B cell (primary cell): ENCODE data around the gene POU2F3. TPM values are rescaled to one million over a fixed set of nuclear protein-coding genes. Genes with fewer than 3 reads are reported as not detected.

ENCODE experiments used
- ATAC-seq: fragments of 200-7000 bp; cut with Tn5 transposase; one replicate; pipeline ENCODE4 v1.10.0; 2021; ENCODE audit warnings: low read depth, mild to moderate bottlenecking, moderate number of reproducible peaks, moderate library complexity
- CTCF ChIA-PET: fragments of 350-600 bp; sonication (Branson Sonifier 250); formaldehyde crosslinking; loops from one replicate; lab custom pipeline; 2021; ENCODE audit warnings: antibody characterized with exemption, inconsistent platforms; lab: Charles Lee
- POLR2A ChIA-PET: fragments of 350-600 bp; sonication (Branson Sonifier 250); formaldehyde crosslinking; loops from one replicate; lab custom pipeline; 2021; ENCODE audit warnings: antibody characterized with exemption; lab: Charles Lee
- DNase-seq: peaks from one replicate; pipeline ENCODE4 v3.0.0; 2013
- H2AFZ ChIP-seq: 2 replicates; pipeline ENCODE4 v1.6.1; 2012; ENCODE audit warnings: mild to moderate bottlenecking, low read depth, low read length; ENCODE audit not compliant: insufficient read depth, poor library complexity, severe bottlenecking
- H3K27ac ChIP-seq, 2 donors: 1 replicate in 1 of 2; 2 replicates in 1 of 2; pipeline ENCODE4 v1.5.1; 2012 to 2013; ENCODE audit warnings: low read length in 2 of 2, mild to moderate bottlenecking in 2 of 2, moderate library complexity in 1 of 2
- H3K27me3 ChIP-seq, 4 experiments: fragments of 200-600 bp in 1 of 4; sonication (generic) in 1 of 4; replicated peaks in 1 of 4; 1 replicate in 2 of 4; 2 replicates in 2 of 4; pipeline versions ENCODE4 v1.6.1 to v1.7.0; 2013 to 2016; ENCODE audit warnings: low read length in 3 of 4, mild to moderate bottlenecking in 2 of 4, mixed read lengths in 1 of 4, moderate library complexity in 1 of 4; ENCODE audit not compliant: insufficient read depth in 4 of 4, control insufficient read depth in 3 of 4; ENCODE audit errors: control extremely low read depth in 1 of 4
- H3K36me3 ChIP-seq, 2 experiments: replicated peaks in 1 of 2; 1 replicate in 1 of 2; 2 replicates in 1 of 2; pipeline versions ENCODE4 v1.6.1 to v1.7.1; 2013; ENCODE audit warnings: low read length in 1 of 2; ENCODE audit not compliant: insufficient read depth in 2 of 2, control insufficient read depth in 1 of 2; ENCODE audit errors: control extremely low read depth in 1 of 2, extremely low read depth in 1 of 2
- H3K4me1 ChIP-seq, 2 donors: fragments of 200-600 bp in 1 of 2; sonication (generic) in 1 of 2; 1 replicate in 1 of 2; 2 replicates in 1 of 2; pipeline versions ENCODE4 v1.5.1 to v1.6.1; 2013 to 2017; ENCODE audit warnings: low read length in 2 of 2; ENCODE audit not compliant: control insufficient read depth in 2 of 2, insufficient read depth in 2 of 2
- H3K4me2 ChIP-seq: replicated peaks from 2 replicates; pipeline ENCODE3; 2012; ENCODE audit warnings: mild to moderate bottlenecking, low read depth, low read length; ENCODE audit not compliant: poor library complexity, severe bottlenecking
- H3K4me3 ChIP-seq, 5 experiments: fragments of 200-600 bp in 1 of 5; sonication (generic) in 1 of 5; 1 replicate in 3 of 5; 2 replicates in 2 of 5; pipeline versions ENCODE4 v1.5.1 to v1.7.0; 2011 to 2016; ENCODE audit warnings: low read length in 4 of 5, mild to moderate bottlenecking in 4 of 5, low read depth in 2 of 5, control low read depth in 1 of 5, moderate library complexity in 1 of 5; ENCODE audit not compliant: insufficient read depth in 1 of 5; ENCODE audit errors: control extremely low read depth in 1 of 5, extremely low read depth in 1 of 5
- H3K79me2 ChIP-seq: fragments of 200-600 bp; sonication (generic); one replicate; pipeline ENCODE4 v1.6.0; 2016; ENCODE audit warnings: low read length; ENCODE audit not compliant: control insufficient read depth, insufficient read depth
- H3K9ac ChIP-seq: fragments of 200-600 bp; sonication (generic); 2 replicates; pipeline ENCODE4 v1.6.1; 2017; ENCODE audit warnings: mild to moderate bottlenecking, low read length, moderate library complexity
- H3K9me3 ChIP-seq, 3 donors: one replicate each; pipeline versions ENCODE4 v1.6.1 to v1.7.1; 2013; ENCODE audit warnings: low read length in 2 of 3; ENCODE audit not compliant: control insufficient read depth in 2 of 3, insufficient read depth in 1 of 3; ENCODE audit errors: control extremely low read depth in 1 of 3
- H4K20me1 ChIP-seq: 2 replicates; pipeline ENCODE4 v1.6.0; 2012; ENCODE audit warnings: mild to moderate bottlenecking, low read length; ENCODE audit not compliant: insufficient read depth, control insufficient read depth, poor library complexity, severe bottlenecking
- H3K27ac Mint-ChIP-seq: one replicate; pipeline ENCODE4 v1.8.0; 2021; ENCODE audit warnings: mixed read lengths
- H3K27me3 Mint-ChIP-seq: one replicate; pipeline ENCODE4 v1.8.0; 2021; ENCODE audit warnings: mixed read lengths
- H3K4me1 Mint-ChIP-seq: one replicate; pipeline ENCODE4 v1.8.0; 2021; ENCODE audit warnings: mixed read lengths
- H3K4me3 Mint-ChIP-seq: one replicate; pipeline ENCODE4 v1.8.0; 2021; ENCODE audit warnings: mixed read lengths
- H3K9me3 Mint-ChIP-seq: one replicate; pipeline ENCODE4 v1.8.0; 2022; ENCODE audit warnings: mixed read lengths; ENCODE audit not compliant: insufficient read depth
- EZH2 ChIP-seq: IDR thresholded peaks from 2 replicates; pipeline ENCODE4 v1.6.1; 2012; ENCODE audit warnings: borderline replicate concordance, low read depth, mild to moderate bottlenecking, moderate library complexity, low read length; ENCODE audit not compliant: insufficient read depth, poor library complexity, severe bottlenecking
- WGBS: methylation state at CpG from one replicate; pipeline ENCODE4 v1.1.5; 2013; ENCODE audit warnings: missing lambda C conversion rate; ENCODE audit not compliant: insufficient coverage; 5-methylcytosine and 5-hydroxymethylcytosine counted together
- intact Hi-C: fragments of 100-400 bp; cut with micrococcal nuclease; formaldehyde crosslinking; loops from one replicate; pipeline ENCODE4 v1.10.0; 2022
- polyA plus RNA-seq: library from polyadenylated mRNA; depleted of rRNA; stranded (reverse); fragments of >200 nt; gene quantifications from 2 replicates; pipeline ENCODE4 v1.2.3, GENCODE V29; 2012
- total RNA-seq, 2 donors: library from RNA; stranded (reverse); fragments of 120-200 nt in 1 of 2; gene quantifications; 1 replicate in 1 of 2; 2 replicates in 1 of 2; pipeline versions ENCODE4 v1.2.3 to v1.2.4, GENCODE V29; 2013 to 2022
- TF ChIP-seq, protein P1 (sequence below): fragments of 200-600 bp; IDR thresholded peaks from one replicate; pipeline ENCODE4 v1.8.0; 2022; ENCODE audit warnings: antibody characterized with exemption, mild to moderate bottlenecking

The POU2F3 gene
- total and polyA plus RNA-seq, 2 donors (not counting 1 experiment from before 2014, with no cell fraction given), result not detected

DNA sequence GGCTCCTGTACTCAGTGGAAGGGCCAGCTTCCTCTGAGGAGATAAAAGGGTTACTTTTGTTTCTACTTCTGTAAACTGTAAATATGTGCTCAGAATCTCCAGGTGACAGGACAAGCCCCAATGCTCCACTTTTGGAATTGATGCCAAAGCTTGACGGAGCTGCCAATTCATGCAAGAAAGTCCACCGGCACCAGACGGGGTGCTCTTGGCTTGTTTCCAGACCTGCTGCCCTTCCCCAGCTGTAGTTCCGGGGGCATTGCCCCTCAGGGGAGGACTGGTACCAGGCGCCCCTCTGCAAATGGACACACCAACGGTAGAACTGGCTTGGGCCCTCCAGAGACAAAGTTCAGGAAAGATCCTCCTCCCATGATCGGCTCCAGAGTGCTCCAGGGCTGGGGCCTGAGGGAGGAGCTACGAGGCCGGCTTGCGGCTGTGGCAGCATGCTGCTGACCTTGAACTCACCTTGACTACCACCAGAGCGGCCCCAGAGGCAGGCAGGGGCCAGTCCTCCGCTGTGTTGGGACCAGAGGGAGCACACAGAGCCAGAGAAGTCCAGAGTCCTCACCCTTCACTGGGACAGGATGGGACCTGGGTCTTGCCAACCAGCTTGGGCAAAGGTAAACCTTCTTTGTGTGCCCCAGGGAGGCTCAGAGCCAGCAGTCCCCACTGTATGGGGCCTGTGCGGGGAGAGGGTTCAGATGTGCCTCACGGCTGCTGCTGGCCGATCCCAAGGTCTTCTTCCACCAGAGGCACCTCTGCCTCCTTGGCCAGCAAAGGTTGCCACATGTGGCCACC lies 46.9 kb upstream of the POU2F3 start:
- Histone ChIP-seq H3K27ac (no peak overlapping the region), H3K9ac (no peak overlapping the region), H3K36me3 (no peaks in the 10 kb centered on the region), H3K27me3 (peaks cover 0 to 8% (median 0%) of the 10 kb centered on the region in 4 experiments), H3K9me3 (no peaks in the 10 kb centered on the region), H3K4me1 (no peaks in the 10 kb centered on the region), H2AFZ (no peak overlapping the region), H3K4me2 (no peak overlapping the region), H3K4me3 (no peak overlapping the region), H3K79me2 (no peaks in the 10 kb centered on the region), H4K20me1 (no peaks in the 10 kb centered on the region)
- POLR2A ChIA-PET, result no interaction called here
- H3K27me3 Mint-ChIP-seq, result peaks cover 19% of the 10 kb centered on the region
- 95% methylated on average over 15 of the region's 15 CpGs for WGBS
- H3K9me3 Mint-ChIP-seq, result no peaks in the 10 kb centered on the region
- no peaks in the 10 kb centered on the region for H3K4me1 Mint-ChIP-seq
- DNase-seq (no peak), ATAC-seq (no peak)
- intact Hi-C loops, result no loop called here
- no peak overlapping the region for H3K27ac Mint-ChIP-seq
- CTCF ChIA-PET, result no interaction called here
- no peak for TF ChIP-seq EZH2
- TF ChIP-seq, protein P1, sequence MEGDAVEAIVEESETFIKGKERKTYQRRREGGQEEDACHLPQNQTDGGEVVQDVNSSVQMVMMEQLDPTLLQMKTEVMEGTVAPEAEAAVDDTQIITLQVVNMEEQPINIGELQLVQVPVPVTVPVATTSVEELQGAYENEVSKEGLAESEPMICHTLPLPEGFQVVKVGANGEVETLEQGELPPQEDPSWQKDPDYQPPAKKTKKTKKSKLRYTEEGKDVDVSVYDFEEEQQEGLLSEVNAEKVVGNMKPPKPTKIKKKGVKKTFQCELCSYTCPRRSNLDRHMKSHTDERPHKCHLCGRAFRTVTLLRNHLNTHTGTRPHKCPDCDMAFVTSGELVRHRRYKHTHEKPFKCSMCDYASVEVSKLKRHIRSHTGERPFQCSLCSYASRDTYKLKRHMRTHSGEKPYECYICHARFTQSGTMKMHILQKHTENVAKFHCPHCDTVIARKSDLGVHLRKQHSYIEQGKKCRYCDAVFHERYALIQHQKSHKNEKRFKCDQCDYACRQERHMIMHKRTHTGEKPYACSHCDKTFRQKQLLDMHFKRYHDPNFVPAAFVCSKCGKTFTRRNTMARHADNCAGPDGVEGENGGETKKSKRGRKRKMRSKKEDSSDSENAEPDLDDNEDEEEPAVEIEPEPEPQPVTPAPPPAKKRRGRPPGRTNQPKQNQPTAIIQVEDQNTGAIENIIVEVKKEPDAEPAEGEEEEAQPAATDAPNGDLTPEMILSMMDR, result no peak
- no peak overlapping the region for H3K4me3 Mint-ChIP-seq

DNA sequence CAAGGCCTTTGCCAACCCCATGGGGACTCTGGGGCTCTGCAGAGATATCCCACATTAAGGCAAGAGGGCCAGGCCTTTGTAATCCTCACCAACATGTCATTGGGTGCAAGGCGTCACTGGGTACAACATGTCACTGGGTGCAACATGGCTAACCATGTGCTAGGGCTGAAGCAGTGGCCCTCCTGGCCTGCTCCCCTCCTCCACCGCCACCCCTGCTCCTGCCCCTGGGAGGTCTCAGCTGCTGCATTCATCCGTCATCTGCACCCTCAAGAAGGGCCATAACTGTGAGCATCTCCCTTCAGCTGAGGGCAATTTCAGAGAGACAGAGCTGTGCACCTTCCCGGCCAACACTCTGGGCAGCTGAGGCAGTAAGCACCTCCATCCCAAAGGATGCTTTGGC lies 45.8 kb upstream of the POU2F3 start:
- Mint-ChIP-seq H3K27me3 (peaks cover 19% of the 10 kb centered on the region), H3K4me3 (no peak overlapping the region), H3K4me1 (no peaks in the 10 kb centered on the region), H3K27ac (no peak overlapping the region), H3K9me3 (no peaks in the 10 kb centered on the region)
- no peak overlapping the region for H3K27ac ChIP-seq
- CTCF ChIA-PET, result no interaction called here
- no peak overlapping the region for H3K4me2 ChIP-seq
- DNase-seq (no peak), ATAC-seq (no peak)
- POLR2A ChIA-PET, result no interaction called here
- no peak overlapping the region for H3K4me3 ChIP-seq
- H3K27me3 ChIP-seq, result peaks cover 0 to 8% (median 0%) of the 10 kb centered on the region in 4 experiments
- H3K9ac ChIP-seq, result no peak overlapping the region
- H3K9me3 ChIP-seq, result no peaks in the 10 kb centered on the region
- intact Hi-C loops, result no loop called here
- no peak overlapping the region for H2AFZ ChIP-seq
- TF ChIP-seq, protein P1, result no peak
- TF ChIP-seq EZH2, result no peak
- no peaks in the 10 kb centered on the region for H3K36me3 ChIP-seq
- no peaks in the 10 kb centered on the region for H4K20me1 ChIP-seq
- no peaks in the 10 kb centered on the region for H3K79me2 ChIP-seq
- no peaks in the 10 kb centered on the region for H3K4me1 ChIP-seq
- 93% methylated on average over 4 of the region's 4 CpGs for WGBS
